NCI-H1436 treated with DMSO at 0.1 percent for 48 hours (cell line): ENCODE measurements around the gene FOXO3.

Source experiments
- DNase-seq: peaks from one replicate; lab custom pipeline; 2025; lab: John Stamatoyannopoulos, UW

FOXO3 gene

GRCh38 chr6:108597572-108598304 lies 37.0 kb downstream of the FOXO3 start:
- DNase-seq: no peak

- DNase-seq: no peak
Measured at GRCh38 chr6:108598305-108598863, 37.7 kb downstream of the FOXO3 start.

- no peak for DNase-seq
Measured at GRCh38 chr6:108604156-108604555, 43.4 kb downstream of the FOXO3 start.

- DNase-seq: no peak
Measured at GRCh38 chr6:108606250-108606690, 45.6 kb downstream of the FOXO3 start.

- DNase-seq: no peak
Measured at GRCh38 chr6:108608453-108609275, 47.9 kb downstream of the FOXO3 start.

GRCh38 chr6:108609276-108609769 lies 48.6 kb downstream of the FOXO3 start:
- DNase-seq: no peak

- no peak for DNase-seq
Measured at GRCh38 chr6:108610270-108610839, 49.6 kb downstream of the FOXO3 start.

- no peak for DNase-seq
Measured at GRCh38 chr6:108610957-108611586, 50.4 kb downstream of the FOXO3 start.

GRCh38 chr6:108612852-108613251 lies 52.1 kb downstream of the FOXO3 start:
- no peak for DNase-seq

GRCh38 chr6:108616544-108616943 lies 55.8 kb downstream of the FOXO3 start:
- DNase-seq: no peak

- DNase-seq: no peak
Measured at GRCh38 chr6:108616973-108617372, 56.3 kb downstream of the FOXO3 start.

- DNase-seq: no peak
Measured at GRCh38 chr6:108618623-108619152, 58.0 kb downstream of the FOXO3 start.

- no peak for DNase-seq
Measured at GRCh38 chr6:108619431-108620197, 58.9 kb downstream of the FOXO3 start.

- no peak for DNase-seq
Measured at GRCh38 chr6:108621117-108621516, 60.4 kb downstream of the FOXO3 start.

- no peak for DNase-seq
Measured at GRCh38 chr6:108622641-108623298, 62.1 kb downstream of the FOXO3 start.

GRCh38 chr6:108623995-108624394 lies 63.3 kb downstream of the FOXO3 start:
- no peak for DNase-seq

GRCh38 chr6:108625581-108625980 lies 64.9 kb downstream of the FOXO3 start:
- DNase-seq: no peak

GRCh38 chr6:108626777-108627176 lies 66.1 kb downstream of the FOXO3 start:
- DNase-seq: no peak

- no peak for DNase-seq
Measured at GRCh38 chr6:108627692-108628550, 67.2 kb downstream of the FOXO3 start.
